Fibroblast of the aortic adventitia (primary cell): ENCODE results near the gene ROCK2. TPM values are rescaled to one million over a fixed set of nuclear protein-coding genes. Genes with fewer than 3 reads are reported as not detected.

Source experiments
- DNase-seq: peaks from one replicate; pipeline ENCODE4 v3.0.0-alpha.2; 2010; ENCODE audit warnings: low read depth
- H3K4me3 ChIP-seq: 2 replicates; pipeline ENCODE4 v1.5.1; 2011; ENCODE audit warnings: low read depth, mild to moderate bottlenecking, control low read depth, low read length, moderate library complexity
- CTCF ChIP-seq: IDR thresholded peaks from 2 replicates; pipeline ENCODE4 v1.5.1; 2011; ENCODE audit warnings: mild to moderate bottlenecking, low read length, control low read depth, inconsistent platforms; ENCODE audit not compliant: insufficient read depth
- total RNA-seq: library from RNA; depleted of rRNA; stranded (reverse); fragments of >200 nt; gene quantifications from 2 replicates; pipeline ENCODE4 v1.2.3, GENCODE V29; 2012; ENCODE audit warnings: low replicate concordance

The ROCK2 gene
- total RNA-seq, 1 donor, result 65.3 TPM

DNA sequence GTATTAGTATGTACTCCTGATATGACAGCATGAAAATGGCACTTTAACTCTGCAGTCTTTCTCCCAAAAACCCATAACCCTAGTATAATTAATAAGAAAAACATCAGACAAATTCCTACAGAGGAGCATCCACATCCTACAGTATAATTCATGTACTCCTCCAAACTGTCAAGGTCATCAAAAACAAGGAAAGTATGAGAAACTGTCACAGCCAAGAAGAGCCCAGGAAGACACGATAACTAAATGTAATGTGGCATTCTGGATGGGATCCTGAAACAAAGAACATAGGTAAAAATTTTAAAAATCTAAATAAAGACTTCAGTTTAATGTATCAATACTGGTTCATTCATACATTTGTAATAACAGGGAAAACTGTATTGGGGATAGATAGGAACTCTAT, 100.9 kb downstream of the ROCK2 start:
- TF ChIP-seq CTCF, result no peak
- H3K4me3 ChIP-seq, result no peak overlapping the region
- no peak for DNase-seq

DNA sequence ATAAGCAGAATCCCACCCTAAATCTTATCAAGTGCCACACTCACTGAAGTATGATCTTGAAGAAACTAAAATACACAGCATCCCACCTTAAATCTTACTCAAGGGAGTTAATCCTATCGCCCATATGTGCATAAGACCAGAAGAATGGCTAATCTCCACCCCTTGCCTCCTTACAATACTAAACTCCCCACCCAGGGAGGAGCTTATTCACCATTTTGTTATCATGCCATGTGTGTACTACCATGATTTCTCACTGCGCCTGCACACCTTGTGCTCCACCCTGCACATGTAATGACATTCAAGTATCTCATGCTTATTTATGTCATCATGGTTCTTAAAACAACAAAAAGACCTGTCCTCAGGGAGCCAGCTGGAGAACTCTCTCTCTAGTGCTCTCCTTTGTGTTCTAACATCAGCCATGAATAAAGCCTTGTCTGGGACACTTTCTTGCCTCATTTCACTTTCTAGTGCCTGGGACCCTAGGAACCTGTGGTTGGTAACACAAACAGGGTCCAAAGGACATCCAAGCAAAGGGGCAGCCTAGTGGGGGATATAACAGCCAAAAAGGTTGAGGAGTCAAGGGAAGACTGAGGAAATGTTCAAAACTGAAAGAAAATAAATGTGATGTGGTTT, 101.8 kb downstream of the ROCK2 start:
- DNase-seq, result no peak
- no peak for TF ChIP-seq CTCF
- no peak overlapping the region for H3K4me3 ChIP-seq

DNA sequence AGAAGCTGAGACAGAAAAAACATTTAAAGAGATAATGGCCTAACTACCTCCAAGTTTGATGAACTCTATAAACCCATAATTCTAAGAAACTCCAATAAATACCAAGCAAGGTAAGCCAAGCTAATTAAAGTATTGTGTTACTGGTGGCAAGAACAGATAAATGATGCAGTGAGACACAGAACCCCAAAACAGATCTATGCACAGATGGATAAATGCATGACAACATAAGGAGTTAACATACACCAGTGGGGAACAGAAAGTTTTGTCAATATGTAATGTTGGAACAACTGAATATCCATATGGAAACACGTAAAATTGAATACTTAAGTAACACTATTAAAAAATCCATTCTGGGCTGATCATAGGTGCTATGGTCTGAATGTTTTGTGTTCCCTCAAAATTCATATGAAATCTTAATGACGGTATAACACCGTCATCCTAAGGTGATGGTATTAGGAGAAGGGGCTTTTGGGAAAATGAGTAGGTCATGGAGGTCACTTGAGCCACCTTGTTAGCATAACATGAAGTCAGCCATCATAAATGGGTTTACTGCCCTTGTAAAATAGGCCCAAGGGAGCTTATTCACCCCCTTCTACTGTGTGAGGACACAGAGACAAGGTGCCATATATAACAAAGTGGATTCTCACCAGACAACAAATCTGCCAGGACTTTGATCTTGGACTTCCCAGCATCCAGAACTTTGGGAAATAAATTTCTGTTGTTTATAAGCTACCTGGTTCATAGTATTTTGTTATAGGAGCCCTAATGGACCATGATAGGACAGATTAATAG, 102.8 kb downstream of the ROCK2 start:
- no peak overlapping the region for H3K4me3 ChIP-seq
- no peak for TF ChIP-seq CTCF
- no peak for DNase-seq

GRCh38 chr2:11239666-11240462, 104.6 kb downstream of the ROCK2 start:
- no peak overlapping the region for H3K4me3 ChIP-seq
- peak; percentile 34 for DNase-seq
- TF ChIP-seq CTCF, result no peak

- TF ChIP-seq CTCF, result no peak
Observed at GRCh38 chr2:11239147-11239546, 105.3 kb downstream of the ROCK2 start.

DNA sequence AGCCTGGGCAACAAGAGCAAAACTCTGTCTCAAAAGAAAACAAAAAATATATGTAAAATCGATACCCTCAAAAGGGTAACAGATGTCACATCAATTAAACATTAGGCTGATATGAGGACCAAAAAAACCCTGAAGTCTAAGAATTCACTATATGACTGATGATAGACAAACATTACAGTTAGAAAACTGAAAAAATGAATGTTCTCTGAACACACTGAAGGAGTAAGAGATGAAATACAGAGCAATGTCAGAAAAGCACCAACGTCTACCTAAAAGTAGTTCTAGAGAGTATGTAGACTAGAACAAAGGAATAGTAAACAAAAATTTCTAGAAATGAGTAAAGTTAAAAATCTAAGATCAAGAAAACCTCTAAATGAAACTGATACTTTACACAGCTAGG, 107.3 kb downstream of the ROCK2 start:
- no peak for TF ChIP-seq CTCF
- no peak for DNase-seq
- no peak overlapping the region for H3K4me3 ChIP-seq

More at GRCh38 chr2:11239147-11239546, 105.3 kb downstream of the ROCK2 start:
- no peak for DNase-seq
- H3K4me3 ChIP-seq, result no peak overlapping the region
